ENCODE data around the gene RAMP3.
"Not testable (repeated sequence)": the region's sequence is repeated elsewhere in the genome, so short reads cannot be mapped to it uniquely, and the experiment has no call there.

The RAMP3 gene, protein sequence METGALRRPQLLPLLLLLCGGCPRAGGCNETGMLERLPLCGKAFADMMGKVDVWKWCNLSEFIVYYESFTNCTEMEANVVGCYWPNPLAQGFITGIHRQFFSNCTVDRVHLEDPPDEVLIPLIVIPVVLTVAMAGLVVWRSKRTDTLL

DNA sequence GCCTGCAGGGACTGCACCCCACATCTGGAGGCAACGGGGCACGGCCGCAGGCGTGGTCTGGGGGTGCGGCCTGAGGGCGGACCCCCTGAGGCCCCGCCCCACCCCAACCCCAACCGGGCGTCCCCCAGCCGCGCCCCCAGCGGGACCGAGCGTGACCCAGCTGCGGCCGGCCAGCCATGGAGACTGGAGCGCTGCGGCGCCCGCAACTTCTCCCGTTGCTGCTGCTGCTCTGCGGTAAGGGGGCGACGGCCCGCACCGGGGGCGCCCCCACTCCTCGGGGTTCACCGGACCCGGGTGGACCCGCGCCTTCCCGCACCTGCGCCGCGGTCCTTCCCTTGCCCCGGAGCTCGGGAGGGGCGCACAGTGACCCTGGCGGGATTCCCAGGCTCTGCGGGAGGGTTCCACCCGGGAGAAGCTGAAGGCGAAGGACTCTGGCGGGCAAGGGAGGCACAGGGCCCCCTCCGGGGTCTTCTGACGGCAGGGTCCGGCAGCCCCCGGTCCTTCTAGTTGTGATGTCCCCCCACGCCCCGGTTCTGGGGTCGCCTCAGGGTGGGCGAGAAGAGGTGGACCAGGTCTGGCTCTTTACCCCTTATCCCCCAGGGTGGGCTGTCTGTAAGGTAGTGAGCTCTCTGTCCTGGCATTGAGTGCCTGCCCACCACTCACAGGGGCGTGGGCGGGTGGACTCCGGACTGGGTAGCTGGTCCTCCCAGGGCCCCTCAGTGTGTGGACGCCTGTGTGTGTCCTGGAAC, at the start of gene RAMP3:
Gene RAMP3, plus strand, starts transcription at position 139 of the 749 bp plus-strand sequence. Its CDS starts 38 bp downstream, at position 177.
- no peak for DNase-seq

DNA sequence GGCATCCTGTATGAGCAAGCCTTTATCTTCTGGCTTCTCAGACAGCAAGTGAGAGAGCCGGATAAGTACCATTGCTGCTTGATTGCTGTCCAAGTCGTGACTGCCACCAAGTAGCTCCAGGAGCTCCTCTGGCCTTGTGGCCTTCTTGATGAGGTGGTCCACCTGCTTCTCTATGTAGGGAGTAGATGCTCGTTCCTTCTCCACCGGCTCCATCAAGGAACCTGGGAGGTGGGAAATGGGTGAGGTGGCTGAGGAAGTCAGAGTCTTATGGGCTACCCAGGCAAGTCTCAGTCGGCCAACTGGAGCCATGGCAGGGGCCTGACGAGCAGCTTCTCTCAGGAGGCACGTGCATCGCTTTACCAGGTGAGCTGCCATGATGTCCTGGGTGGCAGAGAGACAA, 48.7 kb upstream of the RAMP3 start:
- no peak for DNase-seq

DNA sequence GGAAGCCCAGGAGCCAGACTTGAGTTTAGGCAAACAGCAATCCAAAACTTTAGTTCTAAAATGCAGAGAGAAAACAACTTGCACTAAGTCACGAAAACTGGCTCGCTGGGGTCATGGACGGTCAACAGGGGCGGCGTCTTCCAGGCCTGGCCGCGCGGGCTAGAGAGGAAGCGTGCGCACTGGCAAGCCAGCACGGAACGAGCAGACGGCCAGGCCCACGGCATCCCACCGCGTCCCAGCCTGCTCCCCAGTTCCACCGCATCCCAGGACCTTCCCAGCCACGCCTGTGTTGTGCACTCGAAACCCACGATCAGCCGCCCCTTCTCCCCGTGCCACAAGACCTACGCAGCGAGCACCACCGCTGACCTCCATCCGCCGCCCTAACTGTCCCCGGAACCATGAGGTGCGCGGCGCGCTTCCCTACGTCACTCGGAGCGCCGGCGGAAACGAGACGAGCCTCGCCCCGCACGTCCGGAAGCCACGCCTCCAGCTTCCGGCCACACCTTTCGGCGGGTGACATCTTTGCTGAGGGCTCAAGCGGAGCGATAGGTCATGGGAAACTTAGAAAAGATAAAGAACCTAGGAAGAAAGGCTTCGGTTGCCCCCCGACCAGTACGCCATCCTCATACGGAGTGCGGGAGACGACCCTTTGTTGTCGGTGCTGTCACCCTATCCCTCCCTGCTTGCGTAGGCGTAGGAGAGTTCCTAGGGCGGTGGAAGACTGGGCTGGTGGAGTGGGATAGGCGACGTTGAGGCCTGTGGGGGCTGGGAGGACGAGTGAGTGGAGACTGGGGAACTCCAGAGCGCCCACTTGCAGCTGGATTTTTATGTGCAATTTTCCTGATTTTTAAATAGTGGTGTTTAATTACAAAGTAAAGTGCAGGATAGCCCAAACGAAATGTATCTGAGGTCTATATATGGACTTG, 46.0 kb upstream of the RAMP3 start, which contains the start of gene TBRG4:
Gene TBRG4, minus strand, starts transcription at position 400 of the 926 bp plus-strand sequence. CDS start 2,460 bp downstream, outside the sequence.
- DNase-seq, result peak; percentile 91 to 94

DNA sequence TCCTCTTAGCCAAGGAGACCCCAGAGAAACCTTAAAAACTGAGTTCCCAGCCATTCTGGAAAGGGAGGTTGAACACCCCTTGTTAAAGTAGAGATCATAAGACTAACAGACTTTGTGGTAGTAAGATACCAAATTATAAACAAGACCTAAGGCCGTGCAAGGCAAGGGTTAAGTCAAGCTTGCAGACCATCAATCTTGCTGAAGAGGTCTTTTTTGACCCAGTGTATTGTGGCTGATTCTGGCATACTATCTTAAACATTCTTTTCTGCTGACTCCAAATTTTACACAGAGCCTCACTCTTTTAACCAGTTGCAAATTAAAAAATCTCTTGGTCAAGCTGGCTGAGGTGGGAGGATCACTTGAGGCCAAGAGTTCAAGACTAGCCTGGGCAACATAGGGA, 44.9 kb upstream of the RAMP3 start:
- no peak for DNase-seq

DNA sequence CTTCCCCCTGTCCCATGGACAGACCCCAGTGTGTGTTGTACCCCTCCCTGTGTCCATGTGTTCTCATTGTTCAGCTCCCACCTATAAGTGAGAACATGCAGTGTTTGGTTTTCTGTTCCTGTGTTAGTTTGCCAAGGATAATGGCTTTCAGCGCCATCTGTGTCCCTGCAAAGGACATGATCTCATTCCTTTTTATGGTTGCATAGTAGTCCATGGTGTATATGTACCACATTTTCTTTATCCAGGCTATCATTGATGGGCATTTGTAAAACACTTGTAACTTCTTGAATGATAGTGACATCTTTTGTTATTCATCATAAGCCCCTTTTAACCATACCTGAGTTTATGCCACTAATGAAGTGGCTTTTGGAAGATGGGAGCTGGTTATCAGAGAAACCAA, 43.3 kb upstream of the RAMP3 start:
- not testable (repeated sequence) for DNase-seq

GRCh38 chr7:45114926-45115325, 42.7 kb upstream of the RAMP3 start:
- DNase-seq, result no peak

DNA sequence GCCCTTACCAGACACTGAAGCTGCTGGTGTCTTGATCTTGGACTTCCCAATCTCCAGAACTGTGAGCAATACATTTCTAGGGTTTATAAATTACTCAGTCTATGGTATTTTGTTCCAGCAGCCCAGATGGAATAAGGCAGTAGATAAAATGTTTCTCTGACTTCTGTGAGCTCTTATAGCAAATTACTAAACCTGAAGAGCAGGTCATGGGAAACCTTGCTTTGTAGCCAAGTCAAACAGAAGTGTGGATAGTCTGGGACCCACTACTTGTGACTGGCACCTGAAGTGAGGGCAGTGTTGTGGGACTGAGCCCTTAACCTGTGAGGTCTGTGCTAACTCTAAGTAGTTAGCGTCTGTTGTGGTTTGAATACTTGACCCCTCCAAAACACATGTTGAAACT, 41.5 kb upstream of the RAMP3 start:
- no peak for DNase-seq

DNA sequence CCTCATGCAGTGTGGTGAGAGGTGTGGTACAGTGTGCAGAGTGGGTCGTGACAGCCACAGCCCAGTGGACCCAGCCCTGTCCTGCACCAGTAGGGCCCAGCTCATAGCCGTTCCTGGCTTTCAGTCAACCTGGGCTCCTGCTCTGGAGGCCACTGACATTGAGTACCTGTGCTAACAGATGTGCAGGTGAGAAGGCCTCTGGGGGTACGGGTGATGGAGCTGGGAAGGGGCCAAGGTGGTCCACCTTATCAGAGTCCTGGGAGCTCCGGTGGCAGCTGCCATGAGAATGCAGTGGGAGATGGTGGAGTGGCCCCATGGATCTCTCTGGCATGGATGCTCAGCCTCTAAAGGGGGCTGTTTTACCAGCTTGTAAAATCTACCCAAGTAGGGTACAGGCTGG, 40.0 kb upstream of the RAMP3 start:
- DNase-seq, result no peak

GRCh38 chr7:45118292-45118691, 39.3 kb upstream of the RAMP3 start:
- no peak for DNase-seq

GRCh38 chr7:45118889-45119331, 38.7 kb upstream of the RAMP3 start:
- no peak for DNase-seq

- no peak for DNase-seq
These were observed 38.0 kb upstream of the RAMP3 start for GRCh38 chr7:45119550-45119949.

- DNase-seq, result no peak
These were observed 34.4 kb upstream of the RAMP3 start for GRCh38 chr7:45122975-45123860.

DNA sequence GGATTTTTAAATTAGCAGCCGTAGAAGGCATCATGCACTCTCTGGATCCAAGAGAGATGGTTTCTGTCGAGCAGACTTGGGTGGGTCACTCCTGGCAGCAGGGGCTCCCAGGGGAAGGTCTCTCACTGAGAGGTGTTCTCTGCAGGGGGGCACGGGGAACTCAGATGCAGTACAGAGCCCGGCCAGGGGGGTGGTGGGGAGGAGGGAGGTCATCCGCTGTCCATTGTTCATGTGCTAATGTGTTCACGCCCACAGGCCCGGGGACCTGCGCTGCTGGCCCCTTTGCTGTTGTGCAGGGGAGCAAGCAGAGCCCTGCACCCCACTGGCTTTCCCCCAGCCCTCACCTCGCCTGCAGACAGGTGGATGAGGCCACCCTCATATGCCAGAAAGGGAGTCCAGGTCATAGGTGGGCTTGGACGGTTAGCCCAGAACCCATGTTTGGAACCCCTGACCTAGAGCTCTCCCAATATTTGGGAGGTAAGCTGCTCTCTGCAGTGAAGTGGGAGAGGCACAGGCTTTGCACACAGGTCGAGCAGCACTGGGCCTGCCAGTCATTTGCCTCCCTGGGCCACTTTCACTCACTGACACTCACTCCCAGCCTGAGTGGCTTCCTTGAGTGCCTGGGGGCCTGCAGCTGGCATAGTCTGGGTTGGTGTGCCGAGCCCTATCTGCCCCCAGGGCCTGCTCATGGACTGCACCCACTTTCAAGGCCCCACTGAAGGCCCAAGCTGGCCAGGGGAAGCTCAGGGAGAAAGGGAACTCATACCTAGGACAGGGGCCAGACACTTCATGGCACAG, 33.5 kb upstream of the RAMP3 start:
- no peak for DNase-seq

DNA sequence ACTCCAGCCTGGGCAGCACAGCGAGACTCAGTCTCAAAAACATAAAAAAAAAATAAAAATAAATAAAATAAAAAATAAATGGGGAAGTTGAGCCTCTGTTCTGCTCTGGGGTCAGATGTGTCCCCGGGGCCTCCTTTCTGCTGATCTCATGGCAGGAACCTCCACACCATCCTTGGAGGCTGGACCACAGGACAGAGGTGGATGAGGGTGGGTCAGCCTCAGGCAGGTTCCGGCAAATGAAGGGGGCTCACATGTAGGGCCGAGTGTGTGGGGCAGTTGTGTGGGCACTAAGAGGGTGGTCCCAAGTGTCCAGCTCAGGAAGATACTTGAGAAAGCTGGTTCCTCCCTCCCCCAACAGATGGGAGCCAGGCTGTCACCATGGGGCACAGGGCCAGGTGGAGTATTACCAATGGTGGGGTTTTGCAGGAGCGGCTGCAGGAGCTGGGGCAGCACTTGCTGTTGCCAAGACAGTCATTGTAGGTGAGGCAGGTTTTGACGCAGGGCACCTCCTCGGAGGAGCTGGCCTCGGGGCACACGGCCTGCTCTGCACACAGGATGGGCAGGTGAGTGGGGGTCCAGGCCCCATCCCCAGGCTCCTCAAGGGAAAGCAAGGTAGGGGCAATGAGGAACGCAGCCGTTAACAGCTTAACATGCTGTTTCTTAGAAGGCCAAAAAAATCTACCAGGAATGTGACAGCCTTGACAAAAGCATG, 32.2 kb upstream of the RAMP3 start:
- DNase-seq, result no peak

DNA sequence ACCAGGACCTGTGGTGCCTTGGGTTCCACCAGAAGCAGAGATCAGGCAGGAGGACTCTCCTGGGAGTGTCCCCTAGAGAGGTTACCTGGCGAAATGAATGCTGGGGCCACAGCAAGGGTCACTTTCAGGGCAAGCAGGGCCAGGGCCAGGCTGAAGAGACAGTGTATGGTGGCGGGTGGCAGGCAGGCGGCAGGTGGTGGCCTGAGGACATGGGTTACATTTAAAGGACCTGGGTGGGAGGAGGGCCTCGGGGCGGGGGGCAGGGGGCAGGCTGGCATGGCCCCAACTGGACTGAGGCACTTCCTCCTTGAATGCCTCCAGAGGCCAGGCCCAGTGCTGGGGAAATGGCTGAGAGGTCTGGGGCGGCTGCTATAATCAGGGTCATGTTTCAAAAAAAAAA, 31.4 kb upstream of the RAMP3 start:
- DNase-seq, result no peak

GRCh38 chr7:45126920-45127319, 30.7 kb upstream of the RAMP3 start:
- DNase-seq, result no peak

DNA sequence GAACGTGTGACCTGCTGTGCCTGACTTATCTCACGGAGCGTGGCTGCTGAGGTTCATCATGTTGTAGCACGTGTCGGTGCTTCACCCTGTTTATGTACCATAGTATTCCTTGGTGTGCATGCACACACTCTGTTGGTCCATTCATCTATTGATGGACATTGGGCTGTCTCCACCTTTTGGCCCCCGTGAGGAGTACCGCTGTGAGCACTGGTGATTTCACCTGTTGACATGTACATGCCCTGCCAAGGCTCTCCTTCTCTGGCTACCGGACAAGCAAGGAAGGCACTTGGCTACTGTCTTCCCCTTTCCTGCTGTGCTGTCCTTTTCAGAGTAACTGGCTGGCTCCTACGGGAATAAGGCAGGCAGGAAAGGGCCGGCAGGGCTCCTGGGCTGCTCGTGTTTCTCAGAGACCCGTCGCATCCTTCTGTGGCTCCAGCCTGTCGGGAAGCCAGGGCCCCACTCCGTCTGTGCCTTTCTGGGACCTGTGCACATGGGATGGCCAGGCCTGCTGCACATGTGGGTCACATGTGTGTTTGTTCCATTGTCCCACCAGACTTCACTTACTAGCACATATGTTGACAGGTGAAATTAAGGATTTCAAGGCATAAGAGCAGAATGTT, 28.3 kb upstream of the RAMP3 start:
- no peak for DNase-seq

GRCh38 chr7:45129906-45130305, 27.7 kb upstream of the RAMP3 start:
- DNase-seq, result no peak

DNA sequence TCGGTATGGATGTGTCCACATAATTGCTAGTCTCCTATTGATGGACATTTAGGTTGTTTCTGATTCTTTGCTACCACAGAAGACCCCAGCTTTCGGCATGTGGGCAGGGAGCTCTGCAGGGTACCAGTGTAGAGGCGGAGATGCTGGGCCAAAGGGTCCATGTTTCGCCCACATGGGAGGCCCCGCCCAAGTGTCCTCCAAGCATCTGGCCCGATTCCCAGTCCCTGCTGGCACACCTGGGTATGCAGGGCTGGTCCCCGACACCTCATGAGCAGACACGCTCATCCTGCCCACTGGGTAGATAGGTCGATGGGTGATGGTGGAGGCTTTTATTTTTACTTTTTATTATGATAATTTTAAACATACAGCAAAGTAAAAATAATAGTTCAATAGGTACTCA, 26.7 kb upstream of the RAMP3 start:
- no peak for DNase-seq

DNA sequence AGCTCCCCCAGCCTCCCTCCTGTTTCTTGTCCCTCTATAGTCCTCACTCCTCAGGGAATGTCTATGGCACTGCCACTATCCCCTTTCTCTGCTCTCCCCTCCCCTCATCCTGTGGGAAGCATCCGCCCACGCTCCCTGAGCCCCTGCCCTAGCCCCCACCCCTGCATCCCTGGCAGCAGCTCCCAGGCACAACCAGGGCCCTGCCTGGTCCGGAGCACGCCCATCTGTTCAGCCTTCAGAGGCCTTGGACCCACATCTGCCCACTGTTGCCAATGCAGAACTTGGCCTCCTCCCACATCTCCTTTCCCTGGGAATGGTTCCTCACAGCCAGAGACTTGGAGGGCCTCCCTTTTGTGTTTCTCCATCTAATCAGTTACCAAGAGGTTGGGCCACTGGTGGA, 25.7 kb upstream of the RAMP3 start:
- DNase-seq, result no peak

Data from stimulated activated CD4-positive, alpha-beta T cell treated with anti-CD3 and anti-CD28 coated beads, Interleukin-2, amount 100 ng/mL, for 48 hours (primary cell).